ENCODE results near the gene PTOV1. TPM values are rescaled to one million over a fixed set of nuclear protein-coding genes. Genes with fewer than 3 reads are reported as not detected.
A peak's percentile ranks its signal among the peaks of the same experiment; 100 is the strongest.
"Not testable (repeated sequence)": the region's sequence is repeated elsewhere in the genome, so short reads cannot be mapped to it uniquely, and the experiment has no call there.

Gene PTOV1
- total RNA-seq, 1 donor from 2014 or later = 20.5 TPM

GRCh38 chr19:49814010-49814409 is 36.9 kb upstream of the PTOV1 start:
- H3K27me3 ChIP-seq (ENCODE audit: control insufficient read depth, insufficient read depth, low read length) = no peaks in the 10 kb centered on the region
- H3K4me3 ChIP-seq (ENCODE audit: low read depth, low read length) = no peak overlapping the region
- DNase-seq (ENCODE audit: low read depth) = peak; percentile 29
- TF ChIP-seq CTCF (IDR thresholded peaks at IDR 0.05; ENCODE audit: insufficient read depth, low read length, severe bottlenecking) = no peak
- no peak for FAIRE-seq
- H3K36me3 ChIP-seq (ENCODE audit: control insufficient read depth, insufficient read depth, low read length) = no peaks in the 10 kb centered on the region

GRCh38 chr19:49816590-49816989 is 34.4 kb upstream of the PTOV1 start:
- Histone ChIP-seq H3K4me3 (ENCODE audit: low read depth, low read length) (no peak overlapping the region), H3K36me3 (ENCODE audit: control insufficient read depth, insufficient read depth, low read length) (peaks cover 3% of the 10 kb centered on the region), H3K27me3 (ENCODE audit: control insufficient read depth, insufficient read depth, low read length) (no peaks in the 10 kb centered on the region)
- DNase-seq (ENCODE audit: low read depth) = no peak
- TF ChIP-seq CTCF (IDR thresholded peaks at IDR 0.05; ENCODE audit: insufficient read depth, low read length, severe bottlenecking) = no peak
- FAIRE-seq = no peak

- peak within 1 kb of the TSS; percentile 63 for H3K4me3 ChIP-seq (ENCODE audit: low read depth, low read length)
- peak; percentile 71 for DNase-seq (ENCODE audit: low read depth)
- peak; percentile 20 for TF ChIP-seq CTCF (IDR thresholded peaks at IDR 0.05; ENCODE audit: insufficient read depth, low read length, severe bottlenecking)
- peaks cover 3% of the 10 kb centered on the region for H3K36me3 ChIP-seq (ENCODE audit: control insufficient read depth, insufficient read depth, low read length)
- H3K27me3 ChIP-seq (ENCODE audit: control insufficient read depth, insufficient read depth, low read length) = no peaks in the 10 kb centered on the region
- FAIRE-seq = no peak
Measured at GRCh38 chr19:49817964-49818648, 32.9 kb upstream of the PTOV1 start, which contains the start of gene MED25. Gene MED25, plus strand, starts transcription at chr19:49818289. Its CDS starts 53 bp downstream, at chr19:49818342.

GRCh38 chr19:49818649-49819370 is 32.1 kb upstream of the PTOV1 start:
- peak overlapping the region; percentile 63 for H3K4me3 ChIP-seq (ENCODE audit: low read depth, low read length)
- DNase-seq (ENCODE audit: low read depth) (no peak), FAIRE-seq (no peak)
- TF ChIP-seq CTCF (IDR thresholded peaks at IDR 0.05; ENCODE audit: insufficient read depth, low read length, severe bottlenecking) = no peak
- no peaks in the 10 kb centered on the region for H3K27me3 ChIP-seq (ENCODE audit: control insufficient read depth, insufficient read depth, low read length)
- peaks cover 10% of the 10 kb centered on the region for H3K36me3 ChIP-seq (ENCODE audit: control insufficient read depth, insufficient read depth, low read length)

- not testable (repeated sequence) for FAIRE-seq; H3K27me3 ChIP-seq (ENCODE audit: control insufficient read depth, insufficient read depth, low read length); DNase-seq (ENCODE audit: low read depth)
- Histone ChIP-seq H3K36me3 (ENCODE audit: control insufficient read depth, insufficient read depth, low read length) (peaks cover 12% of the 10 kb centered on the region), H3K4me3 (ENCODE audit: low read depth, low read length) (peak overlapping the region; percentile 63)
Measured at GRCh38 chr19:49819452-49820115, 31.4 kb upstream of the PTOV1 start.

- DNase-seq (ENCODE audit: low read depth) (no peak), FAIRE-seq (no peak)
- Histone ChIP-seq H3K27me3 (ENCODE audit: control insufficient read depth, insufficient read depth, low read length) (no peaks in the 10 kb centered on the region), H3K36me3 (ENCODE audit: control insufficient read depth, insufficient read depth, low read length) (peaks cover 12% of the 10 kb centered on the region), H3K4me3 (ENCODE audit: low read depth, low read length) (no peak overlapping the region)
- TF ChIP-seq CTCF (IDR thresholded peaks at IDR 0.05; ENCODE audit: insufficient read depth, low read length, severe bottlenecking) = no peak
Measured at GRCh38 chr19:49820125-49820524, 30.8 kb upstream of the PTOV1 start.

Measured in bronchial epithelial cell (primary cell).